Adrenal gland (tissue), 5 donors: ENCODE data around the gene PTPRH.

Experiments
- POLR2A ChIP-seq, 2 donors: fragments of 450-650 bp; IDR thresholded peaks; one replicate each; pipeline ENCODE4 v1.6.1; 2017; ENCODE audit warnings: antibody characterized with exemption in 2 of 2, mild to moderate bottlenecking in 2 of 2, moderate library complexity in 1 of 2
- TF ChIP-seq, protein P1 (sequence below), 6 experiments: fragments of 450-650 bp in 4 of 6; fragments of 200-600 bp in 2 of 6; sonication (generic) in 1 of 6; IDR thresholded peaks; 1 replicate in 5 of 6; 2 replicates in 1 of 6; pipeline versions ENCODE4 v1.5.1 to v1.8.0; 2016 to 2021; ENCODE audit warnings: antibody characterized with exemption in 6 of 6, mild to moderate bottlenecking in 2 of 6, moderate library complexity in 1 of 6
- donor health status: DM: no; HTN: no; CAD: no.

DNA sequence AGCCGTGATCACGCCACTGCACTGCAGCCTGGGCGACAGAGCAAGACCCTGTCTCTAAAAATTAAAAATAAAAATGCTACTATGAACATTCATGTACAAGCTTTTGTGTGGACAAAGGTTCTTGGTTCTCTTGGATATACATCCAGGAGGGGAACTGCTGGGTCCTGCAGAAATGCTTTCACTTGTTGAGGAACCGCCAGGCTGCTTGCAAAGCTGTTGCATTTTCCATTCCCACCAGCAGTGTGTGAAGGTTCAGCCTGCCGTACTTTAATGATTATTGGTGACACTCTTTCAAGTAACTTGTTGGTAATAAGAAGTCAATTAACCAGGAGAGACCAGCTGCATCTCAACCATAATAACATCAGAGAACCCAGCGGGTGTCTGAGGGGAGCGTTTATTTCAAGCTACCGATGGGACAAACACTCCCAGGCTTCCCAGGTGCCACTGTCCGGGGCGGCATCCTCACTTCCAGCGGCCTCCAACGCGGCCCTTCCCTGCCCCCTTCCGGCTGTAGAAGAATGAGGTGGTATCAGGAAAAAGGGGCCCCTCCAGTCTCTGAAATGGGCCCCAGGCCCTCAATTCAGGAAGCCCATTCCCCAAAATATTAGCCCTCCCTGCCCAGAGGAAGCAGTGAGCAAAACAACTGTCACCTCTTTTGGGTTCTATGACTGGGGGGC lies 76.7 kb downstream of the PTPRH start:
- TF ChIP-seq, protein P1, sequence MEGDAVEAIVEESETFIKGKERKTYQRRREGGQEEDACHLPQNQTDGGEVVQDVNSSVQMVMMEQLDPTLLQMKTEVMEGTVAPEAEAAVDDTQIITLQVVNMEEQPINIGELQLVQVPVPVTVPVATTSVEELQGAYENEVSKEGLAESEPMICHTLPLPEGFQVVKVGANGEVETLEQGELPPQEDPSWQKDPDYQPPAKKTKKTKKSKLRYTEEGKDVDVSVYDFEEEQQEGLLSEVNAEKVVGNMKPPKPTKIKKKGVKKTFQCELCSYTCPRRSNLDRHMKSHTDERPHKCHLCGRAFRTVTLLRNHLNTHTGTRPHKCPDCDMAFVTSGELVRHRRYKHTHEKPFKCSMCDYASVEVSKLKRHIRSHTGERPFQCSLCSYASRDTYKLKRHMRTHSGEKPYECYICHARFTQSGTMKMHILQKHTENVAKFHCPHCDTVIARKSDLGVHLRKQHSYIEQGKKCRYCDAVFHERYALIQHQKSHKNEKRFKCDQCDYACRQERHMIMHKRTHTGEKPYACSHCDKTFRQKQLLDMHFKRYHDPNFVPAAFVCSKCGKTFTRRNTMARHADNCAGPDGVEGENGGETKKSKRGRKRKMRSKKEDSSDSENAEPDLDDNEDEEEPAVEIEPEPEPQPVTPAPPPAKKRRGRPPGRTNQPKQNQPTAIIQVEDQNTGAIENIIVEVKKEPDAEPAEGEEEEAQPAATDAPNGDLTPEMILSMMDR (IDR thresholded peaks at IDR 0.05), result no peak
- TF ChIP-seq POLR2A (IDR thresholded peaks at IDR 0.05), result no peak
